IMR-90 (cell line): ENCODE results near the gene GYS1. TPM values are rescaled to one million over a fixed set of nuclear protein-coding genes. Genes with fewer than 3 reads are reported as not detected.
"Not testable (repeated sequence)": the region's sequence is repeated elsewhere in the genome, so short reads cannot be mapped to it uniquely, and the experiment has no call there.

ENCODE experiments used
- ATAC-seq: fragments of 200-7000 bp; cut with Tn5 transposase; 2 replicates; pipeline ENCODE4 v1.9.1; 2020; ENCODE audit warnings: low read depth, mild to moderate bottlenecking, moderate library complexity
- BruUV-seq: library from RNA; stranded (reverse); fragments of 400-500 nt; replicated peaks from 2 replicates; lab custom pipeline; 2021; lab: Mats Ljungman, UMichigan
- CTCF ChIA-PET: fragments of 300-600 bp; formaldehyde crosslinking; extraction: SDS; loops from one replicate; lab custom pipeline; 2021; ENCODE audit warnings: antibody characterized with exemption; lab: Yijun Ruan, JAX
- POLR2A ChIA-PET: fragments of 300-600 bp; sonication (Branson Sonifier 250); formaldehyde crosslinking; loops from one replicate; lab custom pipeline; 2022; ENCODE audit warnings: antibody characterized with exemption; ENCODE audit not compliant: unreplicated experiment; lab: Charles Lee
- DNase-seq: peaks from one replicate; pipeline ENCODE4 v3.0.0; 2013
- H2AFZ ChIP-seq: replicated peaks from 2 replicates; pipeline ENCODE3; 2013; ENCODE audit warnings: low read length, mild to moderate bottlenecking; ENCODE audit not compliant: poor library complexity
- H2AK5ac ChIP-seq: 2 replicates; pipeline ENCODE4 v1.6.1; 2013; ENCODE audit warnings: low read depth, low read length, inconsistent platforms
- H2AK9ac ChIP-seq: replicated peaks from 2 replicates; pipeline ENCODE3; 2013; ENCODE audit warnings: mild to moderate bottlenecking, low read depth, low read length, moderate library complexity; ENCODE audit not compliant: poor library complexity
- H2BK120ac ChIP-seq: 2 replicates; pipeline ENCODE4 v1.6.1; 2013; ENCODE audit warnings: low read depth, low read length, inconsistent platforms
- H2BK15ac ChIP-seq: 3 replicates; pipeline ENCODE4 v1.6.1; 2013; ENCODE audit warnings: low read depth, low read length, inconsistent platforms
- H2BK20ac ChIP-seq: 2 replicates; pipeline ENCODE4 v1.6.1; 2013; ENCODE audit warnings: low read depth, mild to moderate bottlenecking, inconsistent platforms, low read length, moderate library complexity
- H2BK5ac ChIP-seq: 2 replicates; pipeline ENCODE4 v1.6.1; 2013; ENCODE audit warnings: mild to moderate bottlenecking, low read depth, low read length, inconsistent platforms; ENCODE audit not compliant: poor library complexity, severe bottlenecking
- H3K14ac ChIP-seq: replicated peaks from 2 replicates; pipeline ENCODE4 v1.6.1; 2013; ENCODE audit warnings: low read depth, low read length, inconsistent platforms
- H3K18ac ChIP-seq: 2 replicates; pipeline ENCODE4 v1.6.1; 2013; ENCODE audit warnings: low read depth, low read length, control low read depth
- H3K23ac ChIP-seq: 2 replicates; pipeline ENCODE4 v1.6.1; 2013; ENCODE audit warnings: low read depth, low read length, inconsistent platforms
- H3K27ac ChIP-seq: 2 replicates; pipeline ENCODE4 v1.5.1; 2013; ENCODE audit warnings: mild to moderate bottlenecking, control low read depth, low read length; ENCODE audit not compliant: insufficient read depth
- H3K27me3 ChIP-seq: 2 replicates; pipeline ENCODE4 v1.6.1; 2013; ENCODE audit warnings: low read length; ENCODE audit not compliant: control insufficient read depth, insufficient read depth
- H3K36me3 ChIP-seq: 2 replicates; pipeline ENCODE4 v1.6.1; 2013; ENCODE audit warnings: low read length, mixed read lengths; ENCODE audit not compliant: control insufficient read depth, insufficient read depth
- H3K4ac ChIP-seq: 2 replicates; pipeline ENCODE4 v1.6.1; 2013; ENCODE audit warnings: low read depth, low read length, inconsistent platforms
- H3K4me1 ChIP-seq: 2 replicates; pipeline ENCODE4 v1.6.1; 2013; ENCODE audit warnings: low read length, mixed read lengths; ENCODE audit not compliant: control insufficient read depth, insufficient read depth
- H3K4me2 ChIP-seq: 2 replicates; pipeline ENCODE4 v1.6.1; 2013; ENCODE audit warnings: low read depth, mild to moderate bottlenecking, control low read depth, low read length, moderate library complexity
- H3K4me3 ChIP-seq: 2 replicates; pipeline ENCODE4 v1.5.1; 2013; ENCODE audit warnings: low read depth, mild to moderate bottlenecking, control low read depth, low read length, moderate library complexity; ENCODE audit not compliant: insufficient read depth
- H3K56ac ChIP-seq: 2 replicates; pipeline ENCODE4 v1.6.1; 2013; ENCODE audit warnings: low read length, inconsistent platforms; ENCODE audit not compliant: insufficient read depth; ENCODE audit errors: extremely low read depth
- H3K79me1 ChIP-seq, 2 experiments: 2 replicates each; pipeline ENCODE4 v1.6.1; 2013; ENCODE audit warnings: low read length in 2 of 2, inconsistent platforms in 1 of 2, low read depth in 1 of 2
- H3K9ac ChIP-seq: 2 replicates; pipeline ENCODE4 v1.6.1; 2013; ENCODE audit warnings: low read depth, low read length, control low read depth
- H3K9me1 ChIP-seq: 2 replicates; pipeline ENCODE4 v1.6.1; 2013; ENCODE audit warnings: low read length, inconsistent platforms; ENCODE audit not compliant: insufficient read depth
- H3K9me3 ChIP-seq: 2 replicates; pipeline ENCODE4 v1.6.1; 2013; ENCODE audit warnings: low read length; ENCODE audit not compliant: control insufficient read depth, insufficient read depth
- H4K20me1 ChIP-seq: 2 replicates; pipeline ENCODE4 v1.6.1; 2013; ENCODE audit warnings: low read length, inconsistent platforms; ENCODE audit not compliant: insufficient read depth
- H4K5ac ChIP-seq: 2 replicates; pipeline ENCODE4 v1.6.1; 2013; ENCODE audit warnings: mild to moderate bottlenecking, low read depth, low read length, control low read depth
- H4K8ac ChIP-seq, 2 experiments: 2 replicates each; pipeline ENCODE4 v1.6.1; 2013; ENCODE audit warnings: low read depth in 2 of 2, low read length in 2 of 2, control low read depth in 1 of 2, inconsistent platforms in 1 of 2
- H4K91ac ChIP-seq: 2 replicates; pipeline ENCODE4 v1.6.1; 2013; ENCODE audit warnings: low read depth, low read length, inconsistent platforms; ENCODE audit not compliant: insufficient read depth
- RFX5 ChIP-seq: IDR thresholded peaks from 2 replicates; pipeline ENCODE4 v1.8.0; 2012; ENCODE audit warnings: low read depth, mild to moderate bottlenecking, low read length, moderate library complexity
- WGBS, 2 experiments: methylation state at CpG; one replicate each; pipeline versions ENCODE4 v1.1.5 to v1.1.7; 2013; ENCODE audit warnings: missing lambda C conversion rate in 2 of 2; ENCODE audit not compliant: insufficient read length in 1 of 2; ENCODE audit errors: extremely low coverage in 2 of 2; 5-methylcytosine and 5-hydroxymethylcytosine counted together
- dilution Hi-C: fragments of 300-500 bp; cut with HindIII; formaldehyde crosslinking; loops from one replicate; pipeline ENCODE4 v1.14.3; 2018; ENCODE audit warnings: low sequenced_read_pairs; ENCODE audit not compliant: unreplicated experiment
- in situ Hi-C: fragments of 300-500 bp; cut with MboI; formaldehyde crosslinking; loops from 3 replicates; pipeline ENCODE4 v1.14.3; 2019; ENCODE audit warnings: low sequenced_read_pairs, inconsistent platforms, mixed read lengths
- intact Hi-C: fragments of 100-400 bp; cut with micrococcal nuclease; formaldehyde crosslinking; loops from 2 replicates; pipeline ENCODE4 v1.10.0; 2022
- polyA plus RNA-seq, 3 experiments: library from polyadenylated mRNA; depleted of rRNA; stranded (reverse); fragments of >200 nt; gene quantifications; 2 replicates each; pipeline ENCODE4 v1.2.3, GENCODE V29; 2012; ENCODE audit warnings: low replicate concordance in 1 of 3
- total RNA-seq: library from RNA; depleted of rRNA; stranded (reverse); fragments of >200 nt; gene quantifications from 2 replicates; pipeline ENCODE4 v1.2.3, GENCODE V29; 2012
- TF ChIP-seq, protein P1 (sequence below): fragments of 150-350 bp; IDR thresholded peaks from 2 replicates; pipeline ENCODE4 v1.6.1; 2016; ENCODE audit warnings: low read depth, mild to moderate bottlenecking, low read length, moderate library complexity, borderline replicate concordance

Gene GYS1
- total and polyA plus RNA-seq, 2 of the 4 experiments (the other 2 are of a cell fraction) = 38.7 to 72.2 TPM

GRCh38 chr19:49042177-49042576 is 49.1 kb upstream of the GYS1 start:
- Histone ChIP-seq H3K14ac (no peak overlapping the region), H3K23ac (no peak overlapping the region), H2BK120ac (0 out of 2 replicates have a peak overlapping the region, but pooled peaks have one; percentile 40), H2BK15ac (no peak overlapping the region), H3K4ac (no peak overlapping the region), H2BK20ac (no peak overlapping the region), H3K27ac (no peak overlapping the region), H2AK5ac (peak overlapping the region; percentile 50; the same call in 1 of the 2 replicates), H3K9me3 (no peaks in the 10 kb centered on the region), H4K20me1 (no peaks in the 10 kb centered on the region), H2BK5ac (no peak overlapping the region), H3K56ac (no peak overlapping the region), H3K27me3 (no peaks in the 10 kb centered on the region), H3K4me3 (no peak overlapping the region), H2AFZ (no peak overlapping the region), H3K36me3 (no peaks in the 10 kb centered on the region), H3K79me1 (no peaks in the 10 kb centered on the region), H4K91ac (no peak overlapping the region), H4K8ac (no peak overlapping the region), H4K5ac (no peak overlapping the region), H2AK9ac (no peak overlapping the region), H3K9me1 (no peaks in the 10 kb centered on the region), H3K9ac (no peak overlapping the region), H3K4me2 (no peak overlapping the region), H3K4me1 (peaks cover 9% of the 10 kb centered on the region; the same call in 1 of the 2 replicates), H3K18ac (no peak overlapping the region)
- TF ChIP-seq, protein P1, sequence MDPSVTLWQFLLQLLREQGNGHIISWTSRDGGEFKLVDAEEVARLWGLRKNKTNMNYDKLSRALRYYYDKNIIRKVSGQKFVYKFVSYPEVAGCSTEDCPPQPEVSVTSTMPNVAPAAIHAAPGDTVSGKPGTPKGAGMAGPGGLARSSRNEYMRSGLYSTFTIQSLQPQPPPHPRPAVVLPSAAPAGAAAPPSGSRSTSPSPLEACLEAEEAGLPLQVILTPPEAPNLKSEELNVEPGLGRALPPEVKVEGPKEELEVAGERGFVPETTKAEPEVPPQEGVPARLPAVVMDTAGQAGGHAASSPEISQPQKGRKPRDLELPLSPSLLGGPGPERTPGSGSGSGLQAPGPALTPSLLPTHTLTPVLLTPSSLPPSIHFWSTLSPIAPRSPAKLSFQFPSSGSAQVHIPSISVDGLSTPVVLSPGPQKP = no peak
- TF ChIP-seq RFX5 = no peak
- dilution Hi-C loops = no loop called here
- POLR2A ChIA-PET = no interaction called here
- CTCF ChIA-PET = no interaction called here
- WGBS, 2 experiments = 70% methylated on average over 7 of the region's 17 CpGs; no CpG with 5 or more reads in 1 of the 2 experiments
- DNase-seq (no peak), ATAC-seq (no peak)
- intact Hi-C loops = no loop called here
- in situ Hi-C loops = no loop called here
- no TSS peak for BruUV-seq

GRCh38 chr19:49039736-49040135 is 46.6 kb upstream of the GYS1 start:
- H3K23ac ChIP-seq, H3K27ac ChIP-seq, H3K79me1 ChIP-seq, CTCF ChIA-PET, POLR2A ChIA-PET, H3K14ac ChIP-seq, H3K4ac ChIP-seq, H2AK9ac ChIP-seq, DNase-seq, intact Hi-C loops, H4K8ac ChIP-seq, H3K9me3 ChIP-seq, H3K9me1 ChIP-seq, H2BK120ac ChIP-seq, H3K4me1 ChIP-seq, ATAC-seq, H2AK5ac ChIP-seq, H4K5ac ChIP-seq, H3K36me3 ChIP-seq, H3K56ac ChIP-seq, H3K18ac ChIP-seq, H2BK5ac ChIP-seq, H3K27me3 ChIP-seq, H2BK15ac ChIP-seq, H4K91ac ChIP-seq, H2AFZ ChIP-seq, H3K9ac ChIP-seq, H4K20me1 ChIP-seq, H3K4me3 ChIP-seq, H3K4me2 ChIP-seq, BruUV-seq, in situ Hi-C loops, dilution Hi-C loops: not testable (repeated sequence)
- H2BK20ac ChIP-seq = peak overlapping the region; percentile 53; the same call in 1 of the 2 replicates
- WGBS, 2 experiments = no CpG with 5 or more reads among the region's 9 CpGs
